Mucosa of descending colon (tissue), 3 donors: ENCODE data around the gene TASOR2. TPM values are rescaled to one million over a fixed set of nuclear protein-coding genes. Genes with fewer than 3 reads are reported as not detected.
A peak's percentile ranks its signal among the peaks of the same experiment; 100 is the strongest.

Source experiments
- ATAC-seq: fragments of 200-7000 bp; cut with Tn5 transposase; one replicate; pipeline ENCODE4 v1.9.1; 2020; ENCODE audit warnings: mild to moderate bottlenecking, moderate library complexity
- DNase-seq, 3 donors: peaks; one replicate each; pipeline ENCODE4 v3.0.0-alpha.2; 2020
- H3K36me3 ChIP-seq: fragments of 200-600 bp; one replicate; pipeline ENCODE4 v1.8.0; 2021; ENCODE audit warnings: low read depth, mild to moderate bottlenecking
- H3K4me1 ChIP-seq: fragments of 200-600 bp; one replicate; pipeline ENCODE4 v1.8.0; 2021; ENCODE audit warnings: low read depth, mild to moderate bottlenecking
- H3K4me3 ChIP-seq: fragments of 200-600 bp; one replicate; pipeline ENCODE4 v1.8.0; 2021; ENCODE audit warnings: mild to moderate bottlenecking
- H3K9me3 ChIP-seq: fragments of 200-600 bp; one replicate; pipeline ENCODE4 v1.8.0; 2021; ENCODE audit warnings: mild to moderate bottlenecking
- CTCF ChIP-seq: fragments of 200-600 bp; IDR thresholded peaks from one replicate; pipeline ENCODE4 v1.8.0; 2022; ENCODE audit warnings: antibody characterized with exemption, mild to moderate bottlenecking
- intact Hi-C, 2 donors: fragments of 100-400 bp; cut with DNase I in 1 of 2; cut with micrococcal nuclease in 1 of 2; formaldehyde crosslinking; loops; one replicate each; pipeline versions ENCODE4 v1.11.0 to v1.11.1; 2022; cut with DNase I, micrococcal nuclease
- total RNA-seq, 3 donors: library from RNA; stranded (reverse); fragmentation: NEBNext Ultra II Directional in 2 of 3; extraction: Animal tissue kit (Norgen Biotek cat#: 25700) in 2 of 3; gene quantifications; one replicate each; pipeline versions ENCODE4 v1.2.1 to v1.2.4, GENCODE V29; 2021 to 2023
- donor health status: DM: no; HTN: no; CAD: no; lungs with moderate emphysema.
- donor health status: DM: no; HTN: no; CAD: no.
- donor health status: DM: no; HTN: yes; CAD: no.

The TASOR2 gene
- total RNA-seq, 3 donors from 2014 or later = 46.4 to 63.2 (median 58.4) TPM

GRCh38 chr10:5645944-5646617 is 38.6 kb upstream of the TASOR2 start:
- no peak for TF ChIP-seq CTCF
- Histone ChIP-seq H3K9me3 (no peaks in the 10 kb centered on the region), H3K4me3 (no peak overlapping the region), H3K36me3 (no peaks in the 10 kb centered on the region), H3K4me1 (peaks cover 23% of the 10 kb centered on the region)
- peak; percentile 4 for ATAC-seq
- DNase-seq = no peak
- intact Hi-C loops = no loop called here

GRCh38 chr10:5647507-5648240 is 37.0 kb upstream of the TASOR2 start:
- Histone ChIP-seq H3K4me1 (peaks cover 28% of the 10 kb centered on the region), H3K36me3 (no peaks in the 10 kb centered on the region), H3K9me3 (no peaks in the 10 kb centered on the region), H3K4me3 (no peak overlapping the region)
- DNase-seq (no peak), ATAC-seq (no peak)
- no peak for TF ChIP-seq CTCF
- intact Hi-C loops = no loop called here

- Histone ChIP-seq H3K4me3 (no peak overlapping the region), H3K4me1 (peaks cover 36% of the 10 kb centered on the region), H3K9me3 (no peaks in the 10 kb centered on the region), H3K36me3 (no peaks in the 10 kb centered on the region)
- intact Hi-C loops = no loop called here
- no peak for TF ChIP-seq CTCF
- DNase-seq (no peak), ATAC-seq (no peak)
Observed at GRCh38 chr10:5648494-5649457, 35.9 kb upstream of the TASOR2 start.

- intact Hi-C loops = no loop called here
- Histone ChIP-seq H3K4me1 (peaks cover 42% of the 10 kb centered on the region), H3K9me3 (no peaks in the 10 kb centered on the region), H3K36me3 (no peaks in the 10 kb centered on the region), H3K4me3 (no peak overlapping the region)
- no peak for ATAC-seq
- TF ChIP-seq CTCF = no peak
- DNase-seq = no peak
Observed at GRCh38 chr10:5649746-5650145, 34.9 kb upstream of the TASOR2 start.

- H3K9me3 ChIP-seq = no peaks in the 10 kb centered on the region
- H3K4me1 ChIP-seq = peaks cover 36% of the 10 kb centered on the region
- TF ChIP-seq CTCF = no peak
- intact Hi-C loops = no loop called here
- H3K4me3 ChIP-seq = no peak overlapping the region
- H3K36me3 ChIP-seq = no peaks in the 10 kb centered on the region
- ATAC-seq (no peak), DNase-seq (no peak)
Observed at GRCh38 chr10:5650664-5651387, 33.8 kb upstream of the TASOR2 start.
